CD14-positive monocyte (primary cell): ENCODE results near the gene TSPOAP1. TPM values are rescaled to one million over a fixed set of nuclear protein-coding genes. Genes with fewer than 3 reads are reported as not detected.

Experiments
- DNase-seq, 3 donors: peaks; one replicate each; pipeline ENCODE4 v3.0.0-alpha.2; 2011 to 2022
- H2AFZ ChIP-seq: 2 replicates; pipeline ENCODE4 v1.6.0; 2012; ENCODE audit warnings: mild to moderate bottlenecking, low read depth, low read length, inconsistent platforms; ENCODE audit not compliant: insufficient read depth, poor library complexity, severe bottlenecking
- H3K27ac ChIP-seq, 2 donors: 1 replicate in 1 of 2; 2 replicates in 1 of 2; pipeline ENCODE4 v1.5.1; 2012 to 2013; ENCODE audit warnings: low read length in 2 of 2, control low read depth in 1 of 2, inconsistent platforms in 1 of 2, low read depth in 1 of 2, mild to moderate bottlenecking in 1 of 2
- H3K27me3 ChIP-seq, 2 donors: one replicate each; pipeline versions ENCODE4 v1.6.0 to v1.6.1; 2011 to 2013; ENCODE audit warnings: low read length in 2 of 2; ENCODE audit not compliant: control insufficient read depth in 2 of 2, insufficient read depth in 2 of 2
- H3K36me3 ChIP-seq, 2 donors: replicated peaks in 1 of 2; 1 replicate in 1 of 2; 2 replicates in 1 of 2; pipeline versions ENCODE4 v1.5.1 to v1.6.1; 2012 to 2013; ENCODE audit warnings: low read length in 2 of 2, control low read depth in 1 of 2, inconsistent platforms in 1 of 2, mild to moderate bottlenecking in 1 of 2; ENCODE audit not compliant: insufficient read depth in 2 of 2, control insufficient read depth in 1 of 2
- H3K4me1 ChIP-seq, 2 donors: 1 replicate in 1 of 2; 2 replicates in 1 of 2; pipeline versions ENCODE4 v1.5.1 to v1.6.1; 2012 to 2013; ENCODE audit warnings: low read length in 2 of 2, control low read depth in 1 of 2, inconsistent platforms in 1 of 2, mild to moderate bottlenecking in 1 of 2, moderate library complexity in 1 of 2; ENCODE audit not compliant: insufficient read depth in 2 of 2, control insufficient read depth in 1 of 2
- H3K4me2 ChIP-seq: replicated peaks from 2 replicates; pipeline ENCODE3; 2012; ENCODE audit warnings: low read length, moderate library complexity, mild to moderate bottlenecking; ENCODE audit not compliant: poor library complexity, severe bottlenecking; ENCODE audit errors: extremely low read depth
- H3K4me3 ChIP-seq, 3 experiments: fragments of 200-600 bp in 1 of 3; sonication (generic) in 1 of 3; replicated peaks in 1 of 3; 1 replicate in 2 of 3; 2 replicates in 1 of 3; pipeline ENCODE4 v1.5.1; 2011 to 2013; ENCODE audit warnings: low read length in 3 of 3, mild to moderate bottlenecking in 3 of 3, control low read depth in 2 of 3, low read depth in 2 of 3, inconsistent platforms in 1 of 3, moderate library complexity in 1 of 3
- H3K79me2 ChIP-seq: 2 replicates; pipeline ENCODE4 v1.6.0; 2012; ENCODE audit warnings: mild to moderate bottlenecking, control low read depth, inconsistent platforms, low read length, moderate library complexity; ENCODE audit not compliant: insufficient read depth
- H3K9ac ChIP-seq: 2 replicates; pipeline ENCODE4 v1.6.0; 2017; ENCODE audit warnings: low read length, mild to moderate bottlenecking; ENCODE audit not compliant: insufficient read depth, poor library complexity, severe bottlenecking
- H3K9me3 ChIP-seq, 2 donors: replicated peaks in 1 of 2; 1 replicate in 1 of 2; 2 replicates in 1 of 2; pipeline versions ENCODE4 v1.5.1 to v1.6.1; 2012 to 2013; ENCODE audit warnings: low read length in 2 of 2, control low read depth in 1 of 2; ENCODE audit not compliant: control insufficient read depth in 1 of 2, insufficient read depth in 1 of 2
- H4K20me1 ChIP-seq: 2 replicates; pipeline ENCODE4 v1.6.0; 2012; ENCODE audit warnings: mild to moderate bottlenecking, low read length, control low read depth, moderate library complexity; ENCODE audit not compliant: insufficient read depth
- H3K27ac Mint-ChIP-seq, 7 donors: one replicate each; pipeline ENCODE4 v1.8.0; 2020; ENCODE audit warnings: mild to moderate bottlenecking in 7 of 7, mixed read lengths in 7 of 7, moderate library complexity in 6 of 7, inconsistent platforms in 2 of 7
- H3K27me3 Mint-ChIP-seq, 3 donors: one replicate each; pipeline ENCODE4 v1.8.0; 2021 to 2022; ENCODE audit warnings: low read depth in 3 of 3, mild to moderate bottlenecking in 3 of 3, mixed read lengths in 3 of 3, moderate library complexity in 3 of 3, inconsistent platforms in 1 of 3
- H3K36me3 Mint-ChIP-seq, 2 donors: one replicate each; pipeline ENCODE4 v1.8.0; 2020; ENCODE audit warnings: mixed read lengths in 2 of 2, inconsistent platforms in 1 of 2, mild to moderate bottlenecking in 1 of 2
- H3K4me1 Mint-ChIP-seq: one replicate; pipeline ENCODE4 v1.8.0; 2020; ENCODE audit warnings: mild to moderate bottlenecking, mixed read lengths
- H3K4me3 Mint-ChIP-seq, 2 donors: one replicate each; pipeline ENCODE4 v1.8.0; 2020; ENCODE audit warnings: mild to moderate bottlenecking in 2 of 2, mixed read lengths in 2 of 2, moderate library complexity in 1 of 2
- H3K9me3 Mint-ChIP-seq, 7 donors: one replicate each; pipeline ENCODE4 v1.8.0; 2020 to 2022; ENCODE audit warnings: mixed read lengths in 7 of 7, mild to moderate bottlenecking in 6 of 7, moderate library complexity in 6 of 7, inconsistent platforms in 2 of 7
- WGBS: methylation state at CpG from one replicate; pipeline ENCODE4 v1.1.5; 2013; ENCODE audit warnings: missing lambda C conversion rate; ENCODE audit not compliant: insufficient coverage; 5-methylcytosine and 5-hydroxymethylcytosine counted together
- intact Hi-C, 2 donors: fragments of 100-400 bp; cut with micrococcal nuclease; formaldehyde crosslinking; loops; one replicate each; pipeline versions ENCODE4 v1.15.0 to v1.15.1; 2023
- polyA plus RNA-seq, 3 donors: library from polyadenylated mRNA; depleted of rRNA in 1 of 3; unstranded in 2 of 3; stranded (reverse) in 1 of 3; fragments of 300-500 nt in 2 of 3; fragments of >200 nt in 1 of 3; fragmentation: Illumina TruSeq in 2 of 3; gene quantifications; 1 replicate in 2 of 3; 2 replicates in 1 of 3; pipeline ENCODE4 v1.2.3, GENCODE V29; 2012 to 2021
- TF ChIP-seq, protein P1 (sequence below): fragments of 200-600 bp; IDR thresholded peaks from one replicate; pipeline ENCODE4 v1.8.0; 2022; ENCODE audit warnings: antibody characterized with exemption, mild to moderate bottlenecking

The TSPOAP1 gene
- polyA plus RNA-seq, 3 donors = 0.10 to 14.0 (median 0.18) TPM

DNA sequence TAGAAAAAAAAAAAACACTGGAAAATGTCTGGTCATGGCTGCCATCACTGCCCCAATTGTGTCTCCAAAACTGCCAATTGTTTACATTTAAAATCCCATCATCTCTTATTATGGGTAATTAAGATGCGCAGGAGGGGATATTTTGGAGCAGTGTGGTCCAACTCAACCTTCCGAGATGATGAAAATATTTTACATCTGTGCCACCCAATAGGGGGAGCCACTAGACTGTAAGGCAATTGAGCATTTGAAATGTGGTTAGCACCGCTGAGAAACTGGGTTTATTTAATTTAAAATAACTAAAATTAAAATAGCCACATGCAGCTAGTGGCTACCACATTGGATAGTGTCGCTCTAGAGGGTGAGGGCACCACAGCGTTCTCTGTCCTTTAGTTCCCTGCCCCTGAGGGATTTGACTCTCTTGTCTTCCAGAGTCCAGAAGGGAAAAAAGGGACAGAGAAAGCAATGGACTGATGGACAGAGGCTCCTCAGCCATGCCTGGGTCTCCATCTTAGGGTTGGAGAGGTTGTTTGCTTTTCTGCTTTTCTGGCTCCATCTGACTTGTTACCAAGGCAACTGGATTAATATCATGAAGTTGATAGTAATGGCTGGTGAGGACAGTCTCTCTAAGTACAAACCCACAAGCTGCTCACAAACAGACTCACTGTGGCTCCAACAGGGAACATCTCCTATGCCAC, 51.3 kb downstream of the TSPOAP1 start:
- no peaks in the 10 kb centered on the region for H3K9me3 ChIP-seq
- no peaks in the 10 kb centered on the region for H4K20me1 ChIP-seq
- peaks cover 0 to 3% (median 3%) of the 10 kb centered on the region in 3 donors for H3K27me3 Mint-ChIP-seq
- peak in 2 of 3 donors; percentile 38 to 49 for DNase-seq
- peak overlapping the region; percentile 69 to 84 for H3K27ac ChIP-seq
- H2AFZ ChIP-seq = peak overlapping the region; percentile 92
- H3K4me3 Mint-ChIP-seq = peak overlapping the region; percentile 76 to 93
- H3K4me3 ChIP-seq = peak overlapping the region in 2 of 3 experiments; percentile 3 to 74
- TF ChIP-seq, protein P1, sequence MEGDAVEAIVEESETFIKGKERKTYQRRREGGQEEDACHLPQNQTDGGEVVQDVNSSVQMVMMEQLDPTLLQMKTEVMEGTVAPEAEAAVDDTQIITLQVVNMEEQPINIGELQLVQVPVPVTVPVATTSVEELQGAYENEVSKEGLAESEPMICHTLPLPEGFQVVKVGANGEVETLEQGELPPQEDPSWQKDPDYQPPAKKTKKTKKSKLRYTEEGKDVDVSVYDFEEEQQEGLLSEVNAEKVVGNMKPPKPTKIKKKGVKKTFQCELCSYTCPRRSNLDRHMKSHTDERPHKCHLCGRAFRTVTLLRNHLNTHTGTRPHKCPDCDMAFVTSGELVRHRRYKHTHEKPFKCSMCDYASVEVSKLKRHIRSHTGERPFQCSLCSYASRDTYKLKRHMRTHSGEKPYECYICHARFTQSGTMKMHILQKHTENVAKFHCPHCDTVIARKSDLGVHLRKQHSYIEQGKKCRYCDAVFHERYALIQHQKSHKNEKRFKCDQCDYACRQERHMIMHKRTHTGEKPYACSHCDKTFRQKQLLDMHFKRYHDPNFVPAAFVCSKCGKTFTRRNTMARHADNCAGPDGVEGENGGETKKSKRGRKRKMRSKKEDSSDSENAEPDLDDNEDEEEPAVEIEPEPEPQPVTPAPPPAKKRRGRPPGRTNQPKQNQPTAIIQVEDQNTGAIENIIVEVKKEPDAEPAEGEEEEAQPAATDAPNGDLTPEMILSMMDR = peak; percentile 83
- no peaks in the 10 kb centered on the region for H3K36me3 ChIP-seq
- peak overlapping the region in 6 of 7 donors; percentile 82 to 98 (median 93) for H3K27ac Mint-ChIP-seq
- H3K4me2 ChIP-seq = peak overlapping the region; percentile 74
- peak overlapping the region; percentile 54 for H3K9ac ChIP-seq
- peaks cover 85 to 91% of the 10 kb centered on the region in 2 donors for H3K4me1 ChIP-seq
- H3K27me3 ChIP-seq = no peaks in the 10 kb centered on the region
- intact Hi-C loops = loop anchor here in 1 of 2 donors (5.0 kb wide), 2 partner anchors 50 to 140 kb away; partner anchors contain the start of genes RNF43 and TSPOAP1
- H3K9me3 Mint-ChIP-seq = no peaks in the 10 kb centered on the region
- peaks cover 2 to 8% of the 10 kb centered on the region in 2 donors for H3K36me3 Mint-ChIP-seq
- H3K4me1 Mint-ChIP-seq = peaks cover 89% of the 10 kb centered on the region
- peaks cover 98% of the 10 kb centered on the region for H3K79me2 ChIP-seq
- WGBS = 0% methylated on average over 2 of the region's 5 CpGs

GRCh38 chr17:58276423-58276822, 52.2 kb downstream of the TSPOAP1 start:
- peaks cover 88% of the 10 kb centered on the region for H3K4me1 Mint-ChIP-seq
- no peak overlapping the region for H3K4me2 ChIP-seq
- no peak for DNase-seq
- no peak overlapping the region for H3K27ac Mint-ChIP-seq
- H3K27ac ChIP-seq = no peak overlapping the region
- peaks cover 98% of the 10 kb centered on the region for H3K79me2 ChIP-seq
- H3K9ac ChIP-seq = no peak overlapping the region
- intact Hi-C loops = loop anchor here in 1 of 2 donors (5.0 kb wide), 2 partner anchors 51 to 141 kb away; partner anchors contain the start of genes RNF43 and TSPOAP1
- peaks cover 8 to 14% of the 10 kb centered on the region in 2 donors for H3K36me3 Mint-ChIP-seq
- no peaks in the 10 kb centered on the region for H4K20me1 ChIP-seq
- no peaks in the 10 kb centered on the region for H3K36me3 ChIP-seq
- H3K4me3 Mint-ChIP-seq = no peak overlapping the region
- H3K27me3 Mint-ChIP-seq = peaks cover 0 to 3% (median 3%) of the 10 kb centered on the region in 3 donors
- H2AFZ ChIP-seq = no peak overlapping the region
- TF ChIP-seq, protein P1 = no peak
- no peaks in the 10 kb centered on the region for H3K9me3 Mint-ChIP-seq
- 33% methylated on average over 1 of the region's 2 CpGs for WGBS
- no peak overlapping the region for H3K4me3 ChIP-seq
- H3K4me1 ChIP-seq = peaks cover 77 to 88% of the 10 kb centered on the region in 2 donors
- no peaks in the 10 kb centered on the region for H3K9me3 ChIP-seq
- H3K27me3 ChIP-seq = no peaks in the 10 kb centered on the region
